ENCODE measurements around the gene ZNF324B.
"Not testable (repeated sequence)": the region's sequence is repeated elsewhere in the genome, so short reads cannot be mapped to it uniquely, and the experiment has no call there.

The ZNF324B gene

DNA sequence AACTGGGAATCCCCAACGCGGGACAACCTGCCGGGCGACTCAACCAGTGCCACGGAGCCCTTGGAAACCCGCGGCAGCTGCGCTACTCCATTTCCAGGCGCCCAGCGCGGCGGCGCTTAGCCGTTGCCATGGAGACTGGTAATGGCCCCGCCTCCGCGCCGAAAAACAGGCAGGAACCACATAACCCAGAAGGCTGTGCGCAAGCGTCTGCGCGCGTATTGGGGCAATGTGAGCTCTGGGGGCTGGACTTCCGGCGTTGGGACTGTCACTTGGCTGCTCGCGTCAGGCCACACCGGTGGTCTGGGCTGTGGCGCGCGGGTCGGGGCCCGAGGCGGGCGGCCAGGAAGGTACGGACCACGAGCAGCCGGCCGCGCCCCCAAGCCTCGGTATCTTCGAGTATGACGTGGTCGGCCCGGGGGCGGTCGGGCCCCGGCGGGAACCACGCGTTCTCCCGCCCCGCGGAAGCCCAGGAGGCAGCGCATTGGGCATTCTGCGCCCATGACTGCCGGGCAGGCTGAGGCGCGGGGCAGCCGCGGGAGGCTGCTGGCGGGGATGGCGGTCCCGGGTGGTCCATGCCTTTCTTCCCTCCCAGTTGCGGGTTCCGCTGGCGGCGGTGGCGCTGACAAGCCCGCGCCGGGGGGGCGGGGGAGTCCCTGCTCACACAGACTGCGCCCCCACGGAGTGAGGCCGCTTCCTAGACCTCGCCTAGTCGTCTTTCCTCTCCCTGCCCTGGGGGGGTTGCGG lies at the start of gene ZNF324B:
Gene ZNF324B (plus strand): TSS at position 265 of the 744 bp plus-strand sequence. CDS start 2,080 bp downstream, outside the sequence.
- DNase-seq (ENCODE audit: low read depth in 1 of 2, low spot score in 1 of 2): peak; percentile 92 to 93

DNA sequence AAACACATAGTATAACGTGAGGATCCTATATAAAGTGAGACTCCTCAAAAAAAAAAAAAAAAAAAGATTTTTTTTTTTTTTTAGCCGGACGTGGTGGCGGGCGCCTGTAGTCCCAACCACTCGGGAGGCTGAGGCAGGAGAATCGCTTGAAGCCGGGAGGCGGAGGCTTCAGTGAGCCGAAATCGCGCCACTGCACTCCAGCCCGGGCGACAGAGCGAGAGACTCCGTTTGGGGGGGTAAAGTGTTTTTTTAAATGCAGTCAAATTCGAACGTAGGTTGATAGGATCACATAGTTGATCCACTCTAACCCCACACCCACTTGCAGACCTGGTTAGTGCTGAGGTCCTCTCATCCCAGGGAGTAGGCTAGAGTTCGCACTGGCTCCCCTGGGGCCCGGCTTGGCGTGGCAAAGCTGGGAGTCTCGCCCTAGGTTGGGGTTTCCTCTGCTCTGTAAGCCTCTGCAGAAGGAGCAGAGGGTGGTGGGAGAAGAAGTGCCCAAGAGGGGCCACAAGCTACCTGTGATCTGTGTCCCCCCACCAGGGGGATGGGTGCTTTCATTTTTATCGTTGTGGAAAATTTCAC lies 49.5 kb upstream of the ZNF324B start:
- no peak for DNase-seq (ENCODE audit: low read depth in 1 of 2, low spot score in 1 of 2)

DNA sequence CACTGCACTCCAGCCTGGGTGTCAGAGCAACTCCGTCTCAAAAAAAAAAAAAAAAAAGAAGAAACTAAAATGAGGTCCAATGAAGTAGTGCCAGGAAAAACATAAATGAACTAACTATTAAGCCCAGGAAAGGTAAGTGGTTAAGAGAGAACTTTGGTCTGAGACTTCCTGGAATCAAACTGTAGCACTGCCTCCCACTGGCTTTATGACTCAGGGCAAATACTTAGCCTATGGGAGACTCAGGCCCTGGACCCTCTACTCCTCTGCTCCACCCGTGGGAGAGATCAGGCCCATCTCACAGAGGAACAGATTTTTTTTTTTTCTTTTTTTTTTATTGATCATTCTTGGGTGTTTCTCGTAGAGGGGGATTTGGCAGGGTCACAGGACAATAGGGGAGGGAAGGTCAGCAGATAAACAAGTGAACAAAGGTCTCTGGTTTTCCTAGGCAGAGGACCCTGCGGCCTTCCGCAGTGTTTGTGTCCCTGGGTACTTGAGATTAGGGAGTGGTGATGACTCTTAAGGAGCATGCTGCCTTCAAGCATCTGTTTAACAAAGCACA lies 47.4 kb upstream of the ZNF324B start:
- not testable (repeated sequence) for DNase-seq (ENCODE audit: low read depth in 1 of 2, low spot score in 1 of 2)

DNA sequence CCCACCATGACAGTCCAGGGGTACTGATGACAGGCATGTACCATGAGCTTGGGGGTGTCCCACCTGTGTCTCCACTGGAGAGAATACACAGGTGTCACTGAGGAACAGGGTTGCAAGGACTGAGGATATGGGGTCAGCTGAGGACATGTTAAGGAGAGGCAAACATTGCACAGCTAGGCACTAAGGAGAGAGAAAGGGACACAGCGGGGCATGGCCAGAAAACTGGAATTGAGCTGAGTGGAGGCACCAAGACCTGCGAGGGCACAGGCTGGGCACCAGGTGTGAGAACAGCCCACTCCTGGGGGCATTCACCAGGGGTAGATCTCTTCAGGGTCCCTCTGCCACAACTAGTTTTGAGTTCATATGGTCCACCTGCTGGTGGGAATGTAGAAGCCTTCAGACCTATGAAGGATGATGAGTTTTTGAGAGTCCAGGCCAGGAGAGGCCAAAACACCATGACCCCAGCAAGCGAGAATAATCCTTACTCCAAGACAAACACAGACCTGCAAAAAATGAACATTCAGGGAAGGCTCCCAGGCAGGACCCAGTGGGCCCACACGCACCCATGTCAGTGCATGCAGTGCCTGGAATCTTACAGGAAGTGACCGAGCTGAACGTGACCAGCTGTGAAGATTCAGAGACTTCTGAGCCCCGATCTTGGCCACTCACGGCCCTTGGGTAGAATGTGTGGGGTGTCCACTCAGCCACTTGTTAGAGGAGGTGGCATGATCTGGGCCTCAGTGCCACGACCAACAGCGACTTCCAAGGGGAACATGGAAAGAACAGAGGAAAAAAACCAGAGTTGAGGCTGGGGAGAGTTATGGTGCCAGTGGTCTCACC lies 44.4 kb upstream of the ZNF324B start:
- DNase-seq (ENCODE audit: low read depth in 1 of 2, low spot score in 1 of 2): no peak

DNA sequence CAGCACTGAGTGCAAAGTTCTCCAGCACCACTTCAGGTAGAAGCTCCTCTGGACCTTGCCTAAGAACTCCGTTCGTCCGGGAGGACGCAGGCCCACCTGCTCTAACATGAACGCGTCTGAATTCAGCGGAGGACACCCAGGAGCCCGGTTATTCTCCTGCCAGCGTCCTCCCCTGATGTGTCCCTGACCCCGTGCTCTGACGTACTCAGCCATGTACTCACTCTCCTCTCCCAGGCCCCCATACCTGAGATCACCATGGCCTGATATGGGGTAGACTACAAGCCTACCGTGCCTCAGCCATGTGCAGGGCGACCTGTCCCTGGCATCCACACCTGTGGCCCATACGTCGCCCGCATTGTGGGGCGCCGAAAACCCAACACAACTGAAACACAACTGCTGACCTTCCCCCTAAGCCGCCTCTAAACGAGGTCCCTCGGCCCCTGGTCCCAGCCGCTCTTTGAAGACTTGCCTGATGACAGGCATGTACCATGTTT lies 43.7 kb upstream of the ZNF324B start:
- DNase-seq (ENCODE audit: low read depth in 1 of 2, low spot score in 1 of 2): no peak

DNA sequence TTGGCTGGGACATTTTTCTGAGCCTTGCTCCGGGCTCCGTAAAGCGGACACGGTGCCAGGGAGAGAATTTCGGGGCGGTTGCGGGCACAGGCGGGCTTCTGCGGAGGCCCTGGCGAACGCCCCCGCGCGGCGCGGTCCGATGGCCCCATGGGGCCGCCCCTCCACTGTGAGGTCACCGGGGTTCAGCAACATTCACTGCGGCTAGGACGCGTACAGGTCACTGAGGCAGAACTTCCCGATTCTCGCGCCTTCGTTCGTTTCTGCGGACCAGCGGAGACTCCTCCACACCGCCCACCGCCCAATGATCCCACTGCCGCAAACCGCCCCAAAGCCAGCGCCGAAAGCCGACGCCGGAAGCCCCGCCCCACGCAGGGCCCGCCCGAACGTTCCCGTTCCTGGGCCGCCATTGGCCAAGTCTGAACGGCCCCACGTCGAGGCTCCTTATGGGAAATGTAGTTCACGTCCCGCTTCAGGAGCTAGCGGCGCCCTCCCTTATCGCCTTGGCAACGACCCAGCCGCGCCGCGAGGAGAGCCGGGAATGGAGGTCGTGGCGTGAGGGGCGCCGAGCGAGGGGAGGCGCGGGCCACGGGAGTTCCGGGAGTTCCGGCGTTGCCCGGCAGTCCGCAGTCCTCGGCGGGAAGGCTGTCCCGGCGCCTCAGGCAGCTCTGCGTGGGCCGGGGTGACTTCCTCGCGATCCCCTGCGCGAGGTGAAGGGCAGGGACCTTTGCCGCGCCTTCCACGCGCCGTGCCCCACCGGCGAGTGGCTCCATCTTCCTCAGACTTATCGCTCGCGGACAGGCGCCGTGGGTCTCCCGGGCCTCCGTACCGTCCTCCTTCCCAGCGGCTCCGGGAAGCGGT lies 43.0 kb upstream of the ZNF324B start, which contains the start of gene ZNF584:
Gene ZNF584 (plus strand): TSS at position 498 of the 858 bp plus-strand sequence. CDS start 499 bp downstream, outside the sequence.
- DNase-seq (ENCODE audit: low read depth in 1 of 2, low spot score in 1 of 2): peak; percentile 86 to 91

DNA sequence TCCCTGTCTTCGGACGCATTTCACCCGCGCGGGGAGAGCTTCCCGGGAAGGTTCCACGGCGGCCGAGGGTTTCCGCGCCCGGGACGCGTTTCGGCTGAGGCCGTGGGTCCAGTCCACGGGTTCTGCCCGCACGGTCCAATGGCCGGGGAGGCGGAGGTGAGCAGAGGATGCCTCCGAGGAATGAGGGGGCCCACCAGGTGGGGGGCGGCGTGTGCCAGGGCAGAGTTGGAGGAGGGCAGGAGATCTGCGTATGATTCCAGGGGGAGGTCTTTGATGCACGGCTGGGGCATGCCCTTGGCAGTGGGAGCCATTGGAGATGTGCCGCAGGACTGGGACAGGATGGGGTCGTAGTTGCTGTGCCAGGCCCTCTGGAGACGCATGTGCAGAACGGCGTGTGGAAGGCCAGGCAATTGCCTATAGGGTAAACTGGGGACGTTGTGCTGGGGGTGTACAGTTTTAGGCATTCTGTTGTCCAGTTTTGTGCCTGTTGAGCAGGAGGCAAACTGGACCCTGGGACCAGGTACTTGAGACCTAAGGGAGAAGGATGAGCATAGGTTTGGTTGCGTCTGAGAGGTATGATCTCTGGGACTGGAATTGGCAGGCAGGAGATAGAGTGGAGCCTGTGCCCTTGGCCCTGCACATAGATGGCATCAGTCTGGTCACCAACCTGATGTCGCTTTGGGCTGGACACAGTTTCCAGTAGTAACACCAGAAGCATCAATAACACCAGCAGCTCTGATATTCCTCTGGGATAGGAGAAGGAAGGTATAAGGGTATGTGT lies 42.2 kb upstream of the ZNF324B start:
- DNase-seq (ENCODE audit: low read depth in 1 of 2, low spot score in 1 of 2): no peak

DNA sequence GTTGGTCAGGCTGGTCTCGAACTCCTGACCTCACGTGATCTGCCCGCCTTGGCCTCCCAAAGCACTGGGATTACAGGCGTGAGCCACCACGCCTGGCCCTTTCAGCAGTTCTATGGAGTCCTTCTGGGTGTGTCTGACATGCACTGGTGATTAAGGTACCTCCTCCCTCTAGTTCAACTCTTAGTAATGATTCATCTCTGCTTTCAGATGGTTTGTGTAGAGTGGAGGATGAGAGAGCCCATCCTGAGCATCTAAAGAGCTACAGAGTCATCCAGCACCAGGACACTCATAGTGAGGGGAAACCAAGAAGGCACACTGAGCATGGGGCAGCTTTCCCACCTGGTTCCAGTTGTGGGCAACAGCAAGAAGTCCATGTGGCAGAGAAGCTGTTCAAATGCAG lies 34.8 kb upstream of the ZNF324B start:
- no peak for DNase-seq (ENCODE audit: low read depth in 1 of 2, low spot score in 1 of 2)

DNA sequence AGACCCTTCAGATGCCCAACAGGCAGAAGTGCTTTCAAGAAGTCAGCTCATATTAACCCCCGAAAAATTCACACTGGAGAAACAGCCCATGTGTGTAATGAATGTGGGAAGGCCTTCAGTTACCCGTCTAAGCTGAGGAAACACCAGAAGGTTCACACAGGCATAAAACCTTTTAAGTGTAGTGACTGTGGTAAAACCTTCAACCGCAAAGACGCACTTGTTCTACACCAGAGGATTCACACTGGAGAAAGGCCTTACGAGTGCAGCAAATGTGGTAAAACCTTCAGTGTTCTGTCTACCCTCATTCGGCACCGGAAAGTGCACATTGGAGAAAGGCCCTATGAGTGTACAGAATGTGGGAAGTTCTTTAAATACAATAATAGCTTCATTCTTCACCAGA lies 34.4 kb upstream of the ZNF324B start:
- no peak for DNase-seq (ENCODE audit: low read depth in 1 of 2, low spot score in 1 of 2)

DNA sequence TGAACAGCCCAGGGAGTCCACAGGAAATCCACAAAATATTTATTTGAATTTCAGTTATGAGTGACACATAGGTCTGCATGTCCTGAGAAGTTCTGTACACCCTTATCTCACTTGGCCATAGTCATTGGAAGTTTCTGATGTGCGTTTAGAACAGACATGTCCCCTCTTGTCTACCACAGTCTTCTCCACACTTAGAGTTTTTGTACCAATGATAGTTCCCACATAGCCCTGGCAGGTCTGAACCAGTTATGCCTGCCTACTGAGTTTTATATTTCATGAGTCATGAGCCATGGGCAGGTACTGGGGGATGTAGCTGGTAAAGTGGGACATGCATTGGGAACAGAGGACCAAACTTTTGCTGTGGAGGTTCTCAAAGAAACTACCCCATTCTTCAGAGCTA lies 22.8 kb upstream of the ZNF324B start:
- no peak for DNase-seq (ENCODE audit: low read depth in 1 of 2, low spot score in 1 of 2)

DNA sequence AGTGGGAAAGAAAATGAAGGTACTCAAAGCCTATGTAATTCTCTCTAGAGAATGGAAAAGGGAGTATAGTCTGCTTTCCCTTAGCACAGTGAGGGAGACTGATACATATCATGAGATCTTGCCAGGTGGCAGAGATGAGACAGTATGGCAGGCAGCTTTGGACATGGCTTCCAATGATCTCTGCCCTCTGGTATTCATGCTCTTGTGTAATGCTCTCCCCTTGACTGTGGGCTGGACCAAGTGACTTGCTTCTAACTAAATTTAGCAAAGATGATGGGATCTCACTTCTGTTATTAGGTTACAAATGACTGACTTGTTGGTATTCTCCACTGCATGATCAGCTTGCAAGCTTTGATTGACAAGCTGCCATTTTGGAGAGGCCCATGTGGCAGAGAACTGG lies 21.7 kb upstream of the ZNF324B start:
- DNase-seq (ENCODE audit: low read depth in 1 of 2, low spot score in 1 of 2): no peak

DNA sequence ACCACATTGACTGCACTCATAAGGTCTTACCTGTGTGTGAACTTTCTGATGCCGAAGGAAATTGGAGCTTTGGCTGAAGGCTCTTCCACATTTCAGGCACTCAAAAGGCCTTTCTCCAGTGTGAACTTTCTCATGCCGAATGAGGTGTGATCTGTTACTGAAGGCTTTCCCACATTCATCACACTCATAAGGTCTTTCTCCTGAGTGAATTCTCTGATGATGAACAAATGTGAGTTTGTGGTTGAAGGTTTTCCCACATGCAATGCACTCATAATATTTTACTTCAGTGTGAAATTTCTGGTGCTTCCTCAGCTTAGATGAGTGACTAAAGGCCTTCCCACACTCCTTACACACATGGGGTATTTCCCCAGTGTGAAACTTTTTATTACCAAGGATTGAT lies 17.2 kb upstream of the ZNF324B start:
- DNase-seq (ENCODE audit: low read depth in 1 of 2, low spot score in 1 of 2): no peak

DNA sequence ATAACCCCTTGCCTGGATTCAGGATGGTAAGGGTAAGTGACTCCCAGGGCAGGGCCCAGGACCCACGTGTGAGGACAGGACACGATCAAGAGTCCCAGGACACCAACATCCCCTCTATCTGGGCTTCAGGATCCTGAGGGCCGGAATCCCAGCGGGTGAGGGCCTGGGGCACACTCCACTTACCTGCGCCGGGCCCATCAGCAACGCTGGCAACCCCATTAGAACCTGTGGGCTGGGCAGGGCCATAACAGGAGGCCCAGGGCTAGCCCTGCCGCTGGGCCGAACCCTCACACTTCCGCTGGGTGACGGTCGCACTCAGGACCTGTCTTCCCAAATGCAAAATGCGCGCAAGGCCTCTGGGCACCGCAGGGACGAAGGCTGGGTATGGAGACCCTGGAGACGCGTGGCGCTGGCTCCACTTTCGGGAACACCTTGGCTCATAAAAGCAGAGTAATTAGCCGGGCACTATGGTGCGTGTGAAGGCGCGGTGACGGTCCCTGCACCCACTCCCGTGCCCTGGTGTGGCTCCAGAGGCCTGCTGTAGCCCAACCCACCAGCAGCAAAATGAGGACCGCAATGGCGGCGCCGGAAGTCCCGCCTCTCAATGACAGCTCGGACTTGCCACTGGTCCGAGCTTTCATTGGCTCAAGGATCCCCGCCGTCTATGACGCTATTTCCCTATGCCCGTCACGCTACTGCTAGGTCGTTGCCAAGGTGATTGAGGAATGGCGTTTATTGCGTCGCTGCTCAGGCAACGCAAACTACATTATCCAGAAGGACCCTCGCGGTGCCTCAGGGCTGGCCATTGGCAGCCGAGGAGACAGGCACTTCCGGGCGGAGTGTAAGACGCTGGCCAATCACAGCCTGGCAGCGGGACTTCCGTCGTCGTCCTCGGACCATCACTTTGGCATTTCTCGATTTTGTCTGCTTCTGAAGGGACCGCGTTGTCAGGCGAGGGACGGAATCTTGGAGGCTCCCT lies 11.6 kb upstream of the ZNF324B start, which contains the start of gene ZNF132:
Gene ZNF132 (minus strand): TSS at position 578 of the 979 bp plus-strand sequence. CDS start 332 bp downstream, at position 246.
- peak; percentile 77 to 86 for DNase-seq (ENCODE audit: low read depth in 1 of 2, low spot score in 1 of 2)

DNA sequence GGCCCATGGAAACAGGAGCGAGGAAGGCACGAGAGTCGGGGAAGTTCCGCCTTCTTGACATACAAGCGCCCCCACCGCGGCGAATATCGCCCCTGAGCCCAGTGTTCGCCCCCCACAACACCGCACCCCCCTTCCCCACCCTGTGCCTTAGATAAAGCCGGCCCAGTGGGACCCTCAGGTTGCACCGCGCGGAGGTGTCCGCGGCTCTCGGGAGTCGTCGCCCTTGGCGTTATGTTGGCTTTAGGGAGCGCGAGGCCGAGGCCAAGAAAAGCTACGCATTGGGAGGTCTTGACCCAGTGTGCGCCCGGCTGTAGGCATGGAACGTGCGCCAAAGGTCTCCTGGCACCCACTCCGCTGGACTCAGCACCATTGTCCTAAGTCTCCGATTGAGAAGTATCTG lies 10.9 kb upstream of the ZNF324B start:
- DNase-seq (ENCODE audit: low read depth in 1 of 2, low spot score in 1 of 2): no peak

DNA sequence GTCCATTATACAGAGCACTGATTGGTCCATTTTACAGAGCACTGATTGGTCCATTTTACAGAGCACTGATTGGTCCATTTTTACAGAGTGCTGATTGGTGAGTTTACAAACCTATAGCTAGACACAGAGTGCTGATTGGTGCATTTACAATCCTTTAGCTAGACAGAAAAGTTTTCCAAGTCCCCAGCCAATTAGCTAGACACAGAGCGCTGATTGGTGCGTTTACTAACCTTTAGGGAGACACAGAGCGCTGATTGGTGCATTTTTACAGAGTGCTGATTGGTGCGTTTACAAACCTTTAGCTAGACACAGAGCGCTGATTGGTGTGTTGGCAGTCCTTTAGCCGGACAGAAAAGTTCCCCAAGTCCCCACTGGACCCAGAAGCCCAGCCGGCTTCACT lies 8.4 kb upstream of the ZNF324B start:
- not testable (repeated sequence) for DNase-seq (ENCODE audit: low read depth in 1 of 2, low spot score in 1 of 2)

DNA sequence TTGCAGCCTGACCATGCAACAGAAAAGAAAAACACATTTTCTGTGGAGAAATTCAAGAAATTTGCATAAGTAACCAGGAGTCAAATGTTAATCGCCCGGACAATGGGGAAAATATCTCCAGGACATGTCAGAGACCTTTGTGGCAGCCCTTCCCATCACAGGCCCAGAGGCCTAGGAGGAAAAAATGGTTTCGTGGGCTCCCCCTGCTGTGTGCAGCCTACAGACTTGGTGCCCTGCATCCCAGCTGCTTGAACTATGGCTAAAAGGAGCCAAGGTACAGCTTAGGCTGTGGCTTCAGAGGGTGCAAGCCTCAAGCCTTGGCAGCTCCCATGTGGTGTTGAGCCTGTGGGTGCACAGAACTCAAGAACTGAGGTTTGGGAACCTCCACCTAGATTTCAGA lies 2.6 kb upstream of the ZNF324B start:
- DNase-seq (ENCODE audit: low read depth in 1 of 2, low spot score in 1 of 2): not testable (repeated sequence)

DNA sequence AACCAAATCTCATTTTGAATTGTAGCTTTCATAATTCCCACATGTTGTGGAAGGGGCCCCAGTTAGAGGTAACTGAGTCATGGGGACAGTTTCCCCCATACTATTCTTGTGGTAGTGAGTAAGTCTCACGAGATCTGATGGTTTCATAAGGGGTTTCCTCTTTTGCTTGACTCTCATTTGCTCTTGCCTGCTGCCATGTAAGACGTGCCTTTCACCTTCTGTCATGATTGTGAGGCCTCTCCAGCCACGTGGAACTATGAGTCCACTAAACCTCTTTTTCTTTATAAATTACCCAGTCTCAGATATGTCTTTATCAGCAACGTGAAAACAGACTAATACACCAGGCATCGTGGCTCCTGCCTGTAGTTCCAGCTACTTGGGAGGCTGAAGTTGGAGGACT lies 1.4 kb upstream of the ZNF324B start:
- DNase-seq (ENCODE audit: low read depth in 1 of 2, low spot score in 1 of 2): not testable (repeated sequence)

DNA sequence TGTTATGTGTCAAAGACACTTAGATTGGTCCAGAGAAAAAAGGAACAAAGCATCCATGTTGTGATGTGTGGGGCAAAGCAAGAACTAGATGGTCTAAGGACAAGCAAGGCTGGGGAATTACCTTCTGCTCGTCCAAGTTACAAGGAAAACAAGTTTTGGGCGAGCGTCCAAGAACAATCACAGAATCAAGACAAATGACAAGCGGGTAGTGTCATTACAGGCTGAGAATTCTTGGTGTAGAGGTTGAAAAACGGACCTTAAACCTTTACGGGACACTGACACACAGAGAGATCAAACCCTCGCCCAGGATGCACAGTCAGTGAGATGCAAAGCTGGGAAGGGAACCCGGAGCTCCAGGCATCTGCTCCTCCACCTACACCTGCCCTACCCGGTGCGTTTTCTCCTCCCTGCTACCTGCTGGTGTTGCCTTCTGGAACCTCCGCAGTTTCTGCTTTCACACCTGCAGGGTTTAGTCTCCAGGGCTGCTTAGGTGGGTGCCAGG lies 515 bp upstream of the ZNF324B start:
- DNase-seq (ENCODE audit: low read depth in 1 of 2, low spot score in 1 of 2): no peak

Data from stimulated activated CD4-positive, alpha-beta T cell treated with anti-CD3 and anti-CD28 coated beads, Interleukin-15, amount 100 ng/mL, for 1 hour (primary cell).